ENCODE data around the gene PAGR1.
A peak's percentile ranks its signal among the peaks of the same experiment; 100 is the strongest.
"Not testable (repeated sequence)": the region's sequence is repeated elsewhere in the genome, so short reads cannot be mapped to it uniquely, and the experiment has no call there.

The PAGR1 gene

DNA sequence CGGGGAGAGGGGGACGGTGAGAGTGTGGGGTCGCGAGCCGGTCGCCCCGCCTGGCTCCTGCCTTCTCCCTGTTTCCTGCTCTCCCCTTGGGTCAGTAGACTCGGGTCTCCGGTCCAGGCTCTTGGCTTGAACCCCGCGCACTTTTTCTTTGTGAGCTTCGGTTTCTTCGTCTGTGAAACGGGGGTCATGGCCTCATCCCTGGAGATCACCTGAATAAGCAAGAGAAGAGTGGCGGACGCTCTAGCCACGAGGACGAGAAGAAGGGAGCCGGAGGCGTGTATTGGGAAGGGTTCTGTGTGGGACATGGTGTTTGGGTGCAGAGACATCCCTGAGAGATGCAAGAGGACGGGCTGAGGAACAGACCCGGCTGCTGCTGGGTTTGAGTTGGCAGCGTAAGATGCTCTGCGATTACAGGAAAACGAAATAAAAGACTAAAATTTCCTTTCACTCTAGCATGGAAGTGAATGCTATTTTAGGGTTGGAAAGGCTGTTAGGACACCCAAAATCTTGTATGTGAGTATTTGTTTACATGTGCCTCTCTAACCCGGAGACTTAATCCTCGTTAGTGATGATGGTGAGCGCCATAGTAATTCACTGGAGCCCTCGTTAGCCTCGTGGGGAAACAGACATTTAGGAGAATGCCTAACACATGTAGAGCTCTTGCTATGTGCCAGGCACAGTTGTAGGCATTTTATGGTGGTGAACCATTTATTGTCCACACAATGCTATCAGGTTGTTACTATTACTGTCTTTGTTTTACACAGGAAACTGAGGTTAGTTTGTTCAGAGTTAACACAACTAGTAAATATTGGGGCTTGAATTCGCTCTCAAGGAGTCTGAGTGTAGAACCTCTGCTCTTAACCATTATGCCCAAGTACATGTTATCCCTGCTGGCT is 24.8 kb upstream of the PAGR1 start:
- no peak for FAIRE-seq

DNA sequence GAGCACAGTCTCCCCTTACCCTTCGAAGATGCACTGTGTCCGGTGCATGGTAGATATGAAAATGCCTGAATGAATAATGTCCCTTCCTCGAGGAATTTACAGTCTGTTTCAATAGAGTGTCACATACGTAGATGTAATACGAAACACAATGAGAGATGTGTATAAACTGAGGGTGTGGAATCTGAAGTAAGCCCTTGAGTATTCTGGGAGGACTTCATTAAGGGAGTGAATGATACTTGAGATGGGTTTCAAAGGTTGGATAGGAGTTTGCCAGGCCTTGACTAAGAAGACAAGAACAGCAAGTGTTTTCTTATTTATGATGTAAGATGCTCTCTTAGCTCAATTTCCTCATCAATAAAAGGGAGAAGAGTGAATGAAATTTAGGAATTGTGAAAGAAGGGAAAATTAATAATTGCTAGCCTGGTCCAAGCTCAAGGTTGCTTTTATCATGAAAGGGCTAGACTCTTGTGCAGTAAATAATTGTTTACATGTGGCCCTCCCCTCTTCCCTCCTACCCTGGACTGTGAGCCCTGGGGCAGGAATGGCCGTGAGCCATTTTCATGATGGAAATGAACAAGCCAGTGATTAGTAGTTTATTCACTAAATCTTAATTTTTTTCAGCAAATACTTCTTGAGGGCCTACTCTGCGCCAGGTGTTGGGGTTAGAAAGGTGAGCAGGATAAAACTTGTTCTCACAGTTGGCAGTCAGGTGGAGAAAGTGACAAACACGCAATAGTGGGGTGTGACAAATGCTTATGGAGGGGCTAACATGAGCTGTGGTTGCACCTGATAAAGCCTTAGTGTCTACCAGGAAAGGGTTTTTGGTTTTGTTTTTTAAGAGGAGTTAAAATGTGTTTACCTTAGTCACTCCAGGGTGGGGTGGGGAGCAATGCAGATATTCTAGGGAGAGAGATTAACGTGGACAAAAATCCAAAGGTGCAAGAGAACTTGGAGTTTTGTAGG is 23.8 kb upstream of the PAGR1 start:
- DNase-seq (ENCODE audit: extremely low spot score, insufficient read length, low read depth) (no peak), FAIRE-seq (no peak)

More for the DNA sequence above, 24.8 kb upstream of the PAGR1 start:
- DNase-seq (ENCODE audit: extremely low spot score, insufficient read length, low read depth) = no peak

DNA sequence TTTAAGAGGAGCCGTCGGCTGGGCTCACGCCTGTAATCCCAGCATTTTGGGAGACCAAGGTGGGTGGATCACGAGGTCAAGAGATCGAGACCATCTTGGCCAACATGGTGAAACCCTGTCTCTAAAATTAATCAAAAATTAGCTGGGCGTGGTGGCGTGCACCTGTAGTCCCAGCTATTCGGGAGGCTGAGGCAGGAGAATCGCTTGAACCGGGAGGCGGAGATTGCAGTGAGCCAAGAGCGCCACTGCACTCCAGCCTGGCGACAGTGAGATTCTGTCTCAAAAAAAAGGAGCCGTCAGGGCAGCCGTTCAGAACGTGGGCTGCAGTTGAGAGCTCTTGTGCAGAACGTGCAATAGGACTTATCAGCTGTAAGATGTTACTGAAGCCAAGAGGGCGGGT is 22.8 kb upstream of the PAGR1 start:
- not testable (repeated sequence) for DNase-seq (ENCODE audit: extremely low spot score, insufficient read length, low read depth); FAIRE-seq

DNA sequence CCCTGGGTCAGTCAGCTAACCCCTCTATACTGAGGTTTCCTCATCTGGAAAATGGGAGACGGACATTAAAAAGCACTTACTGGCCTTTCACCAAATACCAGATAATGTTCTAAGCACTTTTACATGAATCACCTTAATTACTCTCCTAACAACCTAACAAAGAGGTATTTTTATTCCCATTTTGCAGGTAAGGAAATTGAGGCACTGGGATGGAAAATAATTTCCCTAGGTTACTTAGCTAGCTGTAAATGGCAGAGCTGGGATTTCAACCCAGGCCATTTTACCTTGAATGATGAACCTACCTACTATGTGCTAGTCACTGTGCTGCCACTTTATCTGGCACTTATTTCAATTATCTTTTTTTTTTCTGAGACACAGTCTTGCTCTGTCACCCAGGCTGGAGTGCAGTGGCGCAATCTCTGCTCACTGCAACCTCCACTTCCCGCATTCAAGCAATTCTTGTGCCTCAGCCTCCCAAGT is 21.7 kb upstream of the PAGR1 start:
- FAIRE-seq = no peak

DNA sequence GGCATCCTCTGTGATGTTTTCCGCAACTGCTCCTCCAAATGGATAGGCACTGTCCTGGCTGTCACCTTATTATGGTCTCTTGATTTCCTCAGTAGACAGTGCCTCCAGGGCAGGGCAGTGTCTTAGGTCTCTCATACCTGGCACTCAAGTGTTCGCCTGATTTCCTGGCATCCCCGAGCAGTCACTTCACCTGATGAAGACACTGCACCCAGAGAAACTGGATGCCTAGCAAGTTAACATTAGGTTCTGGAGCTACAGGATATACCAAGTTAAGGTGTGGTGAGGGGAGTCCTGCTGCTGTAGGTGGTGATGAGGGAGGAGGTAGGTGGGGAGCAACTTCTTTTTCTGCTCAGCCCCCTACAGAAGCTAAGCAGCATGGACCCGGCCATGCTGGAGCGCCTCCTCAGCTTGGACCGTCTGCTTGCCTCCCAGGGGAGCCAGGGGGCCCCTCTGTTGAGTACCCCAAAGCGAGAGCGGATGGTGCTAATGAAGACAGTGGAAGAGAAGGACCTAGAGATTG is 13.5 kb upstream of the PAGR1 start:
- no peak for DNase-seq (ENCODE audit: extremely low spot score, insufficient read length, low read depth)
- no peak for FAIRE-seq

More for the DNA sequence above, 21.7 kb upstream of the PAGR1 start:
- DNase-seq (ENCODE audit: extremely low spot score, insufficient read length, low read depth) = no peak

DNA sequence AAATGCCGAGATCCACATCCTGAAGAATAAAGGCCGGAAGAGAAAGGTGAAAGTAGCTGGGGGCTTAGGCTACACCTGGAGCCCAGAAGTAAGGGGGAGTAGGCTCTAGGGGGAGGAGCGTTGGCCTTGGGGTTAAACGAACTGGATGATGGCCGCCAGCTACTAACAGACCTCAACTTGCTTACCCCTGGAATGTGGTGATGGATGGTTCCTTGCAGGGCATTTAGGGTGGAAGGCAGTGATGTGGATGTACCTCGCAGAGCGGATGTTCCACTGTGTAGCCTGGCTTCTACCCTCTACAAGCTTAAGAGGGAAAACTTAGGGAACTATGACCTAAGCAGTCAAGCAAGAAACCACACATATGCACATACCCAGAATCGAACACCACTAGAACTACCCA is 11.9 kb upstream of the PAGR1 start:
- FAIRE-seq = no peak
- no peak for DNase-seq (ENCODE audit: extremely low spot score, insufficient read length, low read depth)

DNA sequence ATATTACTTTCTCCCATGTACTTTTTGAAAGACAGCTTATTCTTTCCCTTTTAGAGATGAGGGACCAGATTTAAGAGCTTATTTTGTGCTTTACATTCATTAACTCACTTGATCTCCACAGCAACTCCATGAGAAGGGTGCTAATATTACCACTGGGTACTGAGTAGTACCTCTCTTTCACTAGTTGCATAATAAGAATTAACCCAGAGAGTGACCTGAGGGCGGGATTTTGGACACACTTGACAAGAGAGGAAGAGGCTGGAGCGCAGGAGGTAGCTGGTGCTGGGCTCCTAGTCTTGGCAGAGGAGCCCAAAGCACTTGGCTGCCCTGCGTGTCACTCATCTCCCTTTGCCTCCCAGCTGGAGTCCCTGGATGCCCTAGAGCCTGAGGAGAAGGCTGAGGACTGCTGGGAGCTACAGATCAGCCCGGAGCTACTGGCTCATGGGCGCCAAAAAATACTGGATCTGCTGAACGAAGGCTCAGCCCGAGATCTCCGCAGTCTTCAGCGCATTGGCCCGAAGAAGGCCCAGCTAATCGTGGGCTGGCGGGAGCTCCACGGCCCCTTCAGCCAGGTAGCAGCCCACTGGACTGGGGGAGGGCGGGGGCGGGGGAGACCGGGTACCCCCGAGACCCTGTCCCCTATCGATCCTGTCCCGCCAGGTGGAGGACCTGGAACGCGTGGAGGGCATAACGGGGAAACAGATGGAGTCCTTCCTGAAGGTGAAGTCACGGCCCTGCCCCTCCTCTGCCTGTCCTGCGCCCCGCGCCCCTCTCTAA is 11.3 kb upstream of the PAGR1 start:
- no peak for DNase-seq (ENCODE audit: extremely low spot score, insufficient read length, low read depth)
- FAIRE-seq = no peak

DNA sequence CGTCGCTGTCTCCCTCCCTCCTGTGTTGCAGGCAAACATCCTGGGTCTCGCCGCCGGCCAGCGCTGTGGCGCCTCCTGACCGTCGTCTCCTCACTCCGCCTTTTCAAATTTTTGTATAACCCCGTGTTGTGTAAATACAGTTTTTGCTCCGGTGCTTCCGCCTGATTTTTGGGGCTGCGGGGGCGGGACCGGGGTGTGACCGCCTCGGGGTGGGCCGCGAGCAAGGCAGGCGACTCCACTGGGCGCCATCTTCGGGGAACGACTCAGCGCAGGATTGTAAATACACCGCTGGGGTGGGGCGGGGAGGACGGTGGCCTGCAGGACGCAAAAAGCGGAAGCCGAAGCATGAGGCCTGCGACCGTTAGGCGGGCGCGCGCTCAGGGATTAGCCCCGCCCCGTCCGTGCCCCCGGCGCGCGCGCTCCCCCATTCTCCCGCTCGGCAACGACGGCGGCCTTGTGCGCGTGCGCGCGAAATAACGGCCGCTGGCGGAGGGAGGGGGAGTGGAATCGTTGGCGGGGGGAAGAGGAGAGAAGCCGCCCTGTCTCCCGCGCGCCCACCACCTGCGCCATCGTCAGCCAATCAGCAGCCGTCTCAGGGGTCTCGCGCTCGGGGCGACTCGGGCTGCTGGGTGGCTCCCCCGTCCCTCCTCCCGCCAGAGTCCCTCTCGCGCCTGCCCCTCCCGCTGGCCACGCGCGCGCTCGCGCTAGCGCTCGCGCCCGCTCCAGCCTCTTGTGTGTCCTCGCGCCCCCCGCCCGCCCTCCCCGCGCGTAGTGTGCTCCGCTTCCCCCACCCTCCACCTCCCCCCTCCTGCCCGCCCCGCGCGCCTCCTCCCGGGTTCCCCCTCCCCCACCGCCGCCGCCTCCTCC is 10.5 kb upstream of the PAGR1 start:
- FAIRE-seq = peak; percentile 96
- peak; percentile 83 for DNase-seq (ENCODE audit: extremely low spot score, insufficient read length, low read depth)

DNA sequence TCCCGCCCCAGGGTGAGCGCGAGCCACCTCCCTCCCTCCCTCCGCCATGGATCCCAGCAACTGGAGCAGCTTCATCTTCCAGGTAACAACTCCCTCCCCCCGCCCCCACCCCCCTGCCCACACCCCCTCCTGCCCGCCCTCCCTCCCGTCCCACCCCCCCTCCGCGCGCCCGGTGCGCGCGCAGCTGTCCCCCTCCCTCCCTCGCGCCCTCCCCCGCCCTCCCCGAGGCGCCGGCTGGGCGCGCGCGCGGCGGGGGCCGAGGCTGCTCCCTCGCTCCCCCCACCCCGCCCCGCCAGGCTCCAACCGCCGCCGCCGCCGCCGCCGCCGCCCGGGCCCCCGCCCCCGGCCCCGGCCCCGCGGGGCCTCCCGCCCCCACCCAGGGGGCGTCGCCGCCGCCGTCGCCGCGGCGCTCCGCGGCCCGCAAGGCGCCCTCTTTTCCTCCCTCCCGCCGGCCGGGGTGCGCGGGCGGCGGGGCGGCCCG is 9.8 kb upstream of the PAGR1 start, which contains the start of gene MAZ:
Gene MAZ (plus strand): TSS at position 431 of the 481 bp plus-strand sequence. CDS start 173 bp downstream, outside the sequence.
- FAIRE-seq (no peak), DNase-seq (ENCODE audit: extremely low spot score, insufficient read length, low read depth) (no peak)

DNA sequence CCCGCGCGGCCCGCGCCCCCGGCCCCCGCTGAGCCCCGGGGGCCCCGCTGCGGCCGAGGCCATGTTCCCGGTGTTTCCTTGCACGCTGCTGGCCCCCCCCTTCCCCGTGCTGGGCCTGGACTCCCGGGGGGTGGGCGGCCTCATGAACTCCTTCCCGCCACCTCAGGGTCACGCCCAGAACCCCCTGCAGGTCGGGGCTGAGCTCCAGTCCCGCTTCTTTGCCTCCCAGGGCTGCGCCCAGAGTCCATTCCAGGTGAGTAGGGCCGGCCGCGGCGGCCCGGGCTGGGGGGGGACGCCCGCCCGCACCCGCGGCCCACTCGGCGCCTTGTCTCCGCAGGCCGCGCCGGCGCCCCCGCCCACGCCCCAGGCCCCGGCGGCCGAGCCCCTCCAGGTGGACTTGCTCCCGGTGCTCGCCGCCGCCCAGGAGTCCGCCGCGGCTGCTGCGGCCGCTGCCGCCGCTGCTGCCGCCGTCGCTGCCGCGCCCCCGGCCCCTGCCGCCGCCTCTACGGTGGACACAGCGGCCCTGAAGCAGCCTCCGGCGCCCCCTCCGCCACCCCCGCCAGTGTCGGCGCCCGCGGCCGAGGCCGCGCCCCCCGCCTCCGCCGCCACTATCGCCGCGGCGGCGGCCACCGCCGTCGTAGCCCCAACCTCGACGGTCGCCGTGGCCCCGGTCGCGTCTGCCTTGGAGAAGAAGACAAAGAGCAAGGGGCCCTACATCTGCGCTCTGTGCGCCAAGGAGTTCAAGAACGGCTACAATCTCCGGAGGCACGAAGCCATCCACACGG is 9.1 kb upstream of the PAGR1 start:
- DNase-seq (ENCODE audit: extremely low spot score, insufficient read length, low read depth) (no peak), FAIRE-seq (no peak)

DNA sequence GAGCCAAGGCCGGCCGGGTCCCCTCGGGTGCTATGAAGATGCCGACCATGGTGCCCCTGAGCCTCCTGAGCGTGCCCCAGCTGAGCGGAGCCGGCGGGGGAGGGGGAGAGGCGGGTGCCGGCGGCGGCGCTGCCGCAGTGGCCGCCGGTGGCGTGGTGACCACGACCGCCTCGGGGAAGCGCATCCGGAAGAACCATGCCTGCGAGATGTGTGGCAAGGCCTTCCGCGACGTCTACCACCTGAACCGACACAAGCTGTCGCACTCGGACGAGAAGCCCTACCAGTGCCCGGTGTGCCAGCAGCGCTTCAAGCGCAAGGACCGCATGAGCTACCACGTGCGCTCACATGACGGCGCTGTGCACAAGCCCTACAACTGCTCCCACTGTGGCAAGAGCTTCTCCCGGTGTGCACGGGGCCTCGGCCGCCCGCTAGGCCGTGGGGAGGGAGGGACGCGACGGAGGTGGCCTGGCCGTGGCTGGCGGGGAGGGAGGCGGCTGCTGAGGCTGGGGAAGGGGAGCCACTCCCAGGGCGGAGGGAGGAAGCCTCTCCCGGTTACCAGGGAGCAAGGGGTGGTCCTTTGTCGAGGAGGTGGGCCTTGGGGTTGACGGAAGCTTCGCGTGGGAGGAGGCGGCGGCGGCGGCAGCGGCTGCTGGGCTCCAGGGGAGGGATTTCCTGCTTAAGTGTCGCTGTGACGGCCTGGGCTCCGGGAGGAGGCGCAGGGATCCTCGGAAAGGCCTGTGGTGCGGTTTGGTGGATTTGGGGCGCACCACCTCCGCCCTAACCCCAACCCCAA is 8.3 kb upstream of the PAGR1 start:
- peak; percentile 84 for FAIRE-seq
- DNase-seq (ENCODE audit: extremely low spot score, insufficient read length, low read depth) = no peak

DNA sequence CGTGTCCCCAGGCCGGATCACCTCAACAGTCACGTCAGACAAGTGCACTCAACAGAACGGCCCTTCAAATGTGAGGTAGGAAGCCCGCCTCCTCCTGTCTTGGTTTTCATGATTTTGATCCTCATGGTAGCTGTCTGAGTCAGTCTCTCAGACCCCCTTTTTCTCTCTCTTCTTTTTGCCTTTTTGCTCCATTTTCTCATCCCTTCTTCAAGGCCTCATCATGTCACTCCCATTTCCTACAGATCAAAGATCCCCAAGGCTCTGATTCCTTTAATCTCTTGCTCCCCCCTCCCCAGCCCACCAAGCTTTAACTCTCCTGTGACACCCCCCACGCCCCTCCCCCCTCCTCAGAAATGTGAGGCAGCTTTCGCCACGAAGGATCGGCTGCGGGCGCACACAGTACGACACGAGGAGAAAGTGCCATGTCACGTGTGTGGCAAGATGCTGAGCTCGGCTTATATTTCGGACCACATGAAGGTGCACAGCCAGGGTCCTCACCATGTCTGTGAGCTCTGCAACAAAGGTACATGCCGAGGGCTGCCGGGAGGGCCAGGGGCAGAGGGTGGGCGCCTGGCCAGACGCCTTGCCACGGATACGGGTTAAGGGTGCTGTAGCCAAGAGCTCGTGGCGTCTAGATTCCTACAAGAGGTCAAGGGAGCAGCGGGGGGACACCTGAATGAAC is 7.6 kb upstream of the PAGR1 start:
- no peak for DNase-seq (ENCODE audit: extremely low spot score, insufficient read length, low read depth)
- no peak for FAIRE-seq

DNA sequence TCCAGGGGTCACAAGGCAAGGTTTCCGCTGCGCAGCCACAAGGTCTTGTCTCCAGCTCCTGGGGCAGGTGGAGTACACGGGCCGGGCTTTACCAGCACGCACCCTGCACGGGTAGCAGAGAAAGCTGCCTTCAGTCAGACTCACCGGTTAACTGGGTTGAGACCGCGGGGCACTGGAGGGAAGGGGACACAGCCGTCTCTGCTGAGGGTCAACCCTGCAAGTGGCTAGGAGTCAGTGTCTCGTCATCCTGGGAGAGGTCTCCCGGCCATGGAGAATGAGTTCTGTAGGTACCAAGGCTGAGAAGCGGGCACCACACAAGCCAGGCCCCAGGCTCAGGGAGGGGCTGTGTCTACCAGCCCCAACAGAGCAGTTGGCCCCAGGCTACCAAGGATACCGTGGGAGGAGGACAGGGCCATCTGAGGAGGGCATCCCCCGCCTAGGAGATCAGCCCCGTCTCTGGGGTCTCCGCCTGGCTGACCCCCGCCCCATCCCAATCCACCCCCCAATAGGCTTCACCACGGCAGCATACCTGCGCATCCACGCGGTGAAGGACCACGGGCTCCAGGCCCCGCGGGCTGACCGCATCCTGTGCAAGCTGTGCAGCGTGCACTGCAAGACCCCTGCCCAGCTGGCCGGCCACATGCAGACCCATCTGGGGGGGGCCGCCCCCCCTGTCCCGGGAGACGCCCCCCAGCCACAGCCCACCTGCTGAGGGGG is 6.8 kb upstream of the PAGR1 start:
- DNase-seq (ENCODE audit: extremely low spot score, insufficient read length, low read depth) (no peak), FAIRE-seq (no peak)

DNA sequence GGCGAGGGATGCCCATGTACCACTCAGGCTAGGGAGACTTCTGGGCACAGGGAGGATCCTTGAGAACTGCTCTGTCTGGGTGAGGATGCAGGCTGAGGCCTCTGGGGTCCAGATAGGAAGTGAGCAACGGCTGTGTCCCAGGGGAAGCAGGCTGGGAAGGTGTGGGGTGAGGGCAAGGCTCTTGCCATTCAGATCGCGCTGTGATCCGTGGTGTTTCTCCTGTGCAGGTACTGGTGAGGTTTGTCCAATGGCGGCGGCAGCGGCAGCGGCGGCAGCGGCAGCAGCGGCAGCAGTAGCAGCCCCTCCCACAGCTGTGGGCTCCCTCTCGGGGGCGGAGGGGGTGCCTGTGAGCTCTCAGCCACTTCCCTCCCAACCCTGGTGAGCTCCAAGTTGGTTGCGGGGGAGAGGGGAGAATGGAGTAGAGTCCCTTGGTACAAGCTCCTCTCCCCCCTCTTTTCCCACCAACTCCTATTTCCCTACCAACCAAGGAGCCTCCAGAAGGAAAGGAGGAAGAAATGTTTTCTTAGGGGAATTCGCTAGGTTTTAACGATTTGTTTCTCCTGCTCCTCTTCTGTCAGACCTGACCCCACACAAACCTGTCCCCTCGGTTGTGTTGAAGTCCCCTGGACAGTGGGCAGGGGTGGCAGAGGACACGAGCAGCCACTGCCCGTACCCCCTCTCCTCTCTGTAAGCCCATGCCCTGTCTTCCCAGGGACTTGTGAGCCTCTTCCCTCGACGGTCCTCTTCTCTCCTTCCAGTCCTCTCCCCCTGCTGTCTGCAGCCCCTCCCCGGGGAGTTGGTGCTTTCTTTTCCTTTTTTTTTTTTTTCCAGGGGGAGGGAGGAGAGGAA is 5.9 kb upstream of the PAGR1 start:
- no peak for DNase-seq (ENCODE audit: extremely low spot score, insufficient read length, low read depth)
- FAIRE-seq = no peak

DNA sequence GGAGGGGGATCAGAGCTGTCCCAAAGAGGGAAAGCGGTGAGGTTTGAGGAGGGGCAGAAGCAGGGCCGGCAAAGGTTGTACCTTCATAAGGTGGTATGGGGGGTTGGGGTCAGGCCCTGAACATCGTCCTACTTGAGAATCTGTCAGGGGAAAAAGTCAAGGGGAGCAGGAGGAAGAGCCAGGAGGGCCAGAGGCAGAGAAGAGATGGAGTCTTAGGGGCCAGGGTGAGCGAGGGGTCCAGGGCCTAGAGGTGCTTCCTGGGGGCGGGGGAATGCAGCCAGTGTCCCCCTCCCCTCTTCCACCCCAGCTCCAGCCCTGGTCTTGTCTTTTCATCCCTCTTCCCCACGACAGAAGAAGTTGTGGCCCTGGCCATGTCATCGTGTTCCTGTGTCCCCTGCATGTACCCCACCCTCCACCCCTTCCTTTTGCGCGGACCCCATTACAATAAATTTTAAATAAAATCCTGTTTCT is 5.2 kb upstream of the PAGR1 start:
- FAIRE-seq (no peak), DNase-seq (ENCODE audit: extremely low spot score, insufficient read length, low read depth) (no peak)

Data from GM18507 (cell line).